Caco-2 (cell line): ENCODE measurements around the gene KRTAP5-4. TPM values are rescaled to one million over a fixed set of nuclear protein-coding genes. Genes with fewer than 3 reads are reported as not detected.
A peak's percentile ranks its signal among the peaks of the same experiment; 100 is the strongest.

Experiments
- BruUV-seq: library from RNA; stranded (reverse); fragments of 400-500 nt; replicated peaks from 2 replicates; lab custom pipeline; 2021; lab: Mats Ljungman, UMichigan
- CTCF ChIA-PET: fragments of 300-600 bp; sonication (Branson Sonifier 250); formaldehyde crosslinking; loops from one replicate; lab custom pipeline; 2022; ENCODE audit warnings: antibody characterized with exemption; lab: Charles Lee
- POLR2A ChIA-PET: fragments of 300-600 bp; sonication (Branson Sonifier 250); formaldehyde crosslinking; loops from one replicate; lab custom pipeline; 2022; ENCODE audit warnings: antibody characterized with exemption; lab: Charles Lee
- DNase-seq, 2 experiments: peaks; one replicate each; pipeline versions ENCODE4 v3.0.0 to v3.0.0-alpha.2; 2020 to 2022
- H3K27me3 ChIP-seq: replicated peaks from 2 replicates; pipeline ENCODE4 v1.6.0; 2011; ENCODE audit warnings: low read length; ENCODE audit not compliant: control insufficient read depth, insufficient read depth
- H3K36me3 ChIP-seq: 2 replicates; pipeline ENCODE4 v1.5.1; 2011; ENCODE audit warnings: low read length; ENCODE audit not compliant: control insufficient read depth, insufficient read depth
- H3K4me1 ChIP-seq: fragments of 250-450 bp; sonication (Bioruptor Pico); 2 replicates; pipeline ENCODE4 v1.5.1; 2020; ENCODE audit warnings: mild to moderate bottlenecking
- H3K4me3 ChIP-seq: 2 replicates; pipeline ENCODE4 v1.5.1; 2011; ENCODE audit warnings: low read depth, mild to moderate bottlenecking, control low read depth, low read length
- H3K9me3 ChIP-seq: fragments of 250-450 bp; sonication (Bioruptor Pico); 2 replicates; pipeline ENCODE4 v1.5.1; 2020; ENCODE audit warnings: mild to moderate bottlenecking, moderate library complexity
- H3K27ac Mint-ChIP-seq: one replicate; pipeline ENCODE4 v1.8.0; 2022; ENCODE audit warnings: mixed read lengths; ENCODE audit not compliant: unreplicated experiment
- H3K27me3 Mint-ChIP-seq: one replicate; pipeline ENCODE4 v1.8.0; 2022; ENCODE audit warnings: mixed read lengths; ENCODE audit not compliant: insufficient read depth, unreplicated experiment
- H3K36me3 Mint-ChIP-seq: one replicate; pipeline ENCODE4 v1.8.0; 2022; ENCODE audit warnings: mild to moderate bottlenecking, mixed read lengths; ENCODE audit not compliant: insufficient read depth, unreplicated experiment
- H3K4me1 Mint-ChIP-seq: one replicate; pipeline ENCODE4 v1.8.0; 2022; ENCODE audit warnings: low read depth, mixed read lengths; ENCODE audit not compliant: unreplicated experiment
- H3K4me3 Mint-ChIP-seq: one replicate; pipeline ENCODE4 v1.8.0; 2022; ENCODE audit warnings: mild to moderate bottlenecking, moderate library complexity, mixed read lengths; ENCODE audit not compliant: unreplicated experiment
- H3K9me3 Mint-ChIP-seq: one replicate; pipeline ENCODE4 v1.8.0; 2022; ENCODE audit warnings: mixed read lengths; ENCODE audit not compliant: unreplicated experiment
- intact Hi-C: fragments of 100-400 bp; cut with micrococcal nuclease; formaldehyde crosslinking; loops from one replicate; pipeline ENCODE4 v1.10.0; 2022; ENCODE audit not compliant: unreplicated experiment
- total RNA-seq: library from RNA; stranded (reverse); gene quantifications from 2 replicates; pipeline ENCODE4 v1.2.3, GENCODE V29; 2022
- TF ChIP-seq, protein P1 (sequence below), 2 experiments: fragments of 200-600 bp in 1 of 2; IDR thresholded peaks; 1 replicate in 1 of 2; 2 replicates in 1 of 2; pipeline versions ENCODE4 v1.5.1 to v1.8.0; 2011 to 2022; ENCODE audit warnings: antibody characterized with exemption in 1 of 2, control low read depth in 1 of 2, inconsistent platforms in 1 of 2, low read depth in 1 of 2, low read length in 1 of 2, mild to moderate bottlenecking in 1 of 2, moderate library complexity in 1 of 2; ENCODE audit not compliant: insufficient read depth in 1 of 2, severe bottlenecking in 1 of 2, unreplicated experiment in 1 of 2

KRTAP5-4 gene
- total RNA-seq, 1 experiment from 2014 or later = not detected

DNA sequence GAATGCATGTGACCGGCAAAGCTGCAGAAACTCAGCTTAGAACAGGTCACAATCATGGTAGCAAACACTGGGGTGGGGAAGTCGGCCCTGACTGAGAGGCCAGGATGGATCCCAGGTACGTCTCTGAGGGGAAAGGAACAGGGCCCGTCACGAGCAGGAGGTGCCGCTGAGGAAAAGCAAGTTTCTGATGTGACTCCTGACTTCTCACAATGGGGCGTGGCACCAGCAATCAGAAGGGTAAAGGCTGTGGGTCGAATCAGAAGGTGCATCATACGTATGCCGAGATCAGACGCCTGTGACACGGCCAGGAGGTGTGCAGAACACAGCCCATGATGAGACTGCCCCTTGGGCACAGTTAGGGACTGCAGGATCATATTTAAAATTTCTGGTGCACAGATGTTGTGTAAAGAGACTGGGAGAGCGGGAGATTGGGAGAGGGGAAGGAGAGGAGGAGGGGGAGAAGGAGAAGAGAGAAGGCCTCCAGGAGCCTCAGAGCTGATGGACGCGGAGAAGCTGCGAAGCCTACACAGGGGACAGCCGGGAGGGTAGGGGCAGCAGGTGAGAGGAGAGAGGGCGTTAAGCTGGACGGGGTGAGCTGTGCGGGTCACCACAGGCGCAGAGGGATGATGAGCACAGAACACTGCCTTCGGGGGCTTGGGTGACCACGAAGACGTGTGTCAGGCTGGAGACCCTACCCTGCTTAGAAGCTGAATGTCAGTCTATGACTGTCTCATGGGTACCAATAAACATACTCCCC is 38.4 kb upstream of the KRTAP5-4 start:
- Mint-ChIP-seq H3K4me1 (peaks cover 29% of the 10 kb centered on the region), H3K27ac (peak overlapping the region; percentile 42), H3K9me3 (no peaks in the 10 kb centered on the region), H3K4me3 (no peak overlapping the region), H3K27me3 (no peaks in the 10 kb centered on the region), H3K36me3 (no peaks in the 10 kb centered on the region)
- BruUV-seq = no TSS peak
- intact Hi-C loops = no loop called here
- H3K9me3 ChIP-seq = no peaks in the 10 kb centered on the region
- ChIA-PET CTCF (interaction anchor here (1.1 kb wide), 1 partner anchor 34 kb away, joined by 4 read pairs; no protein-coding TSS in a partner anchor), POLR2A (no interaction called here)
- TF ChIP-seq, protein P1, sequence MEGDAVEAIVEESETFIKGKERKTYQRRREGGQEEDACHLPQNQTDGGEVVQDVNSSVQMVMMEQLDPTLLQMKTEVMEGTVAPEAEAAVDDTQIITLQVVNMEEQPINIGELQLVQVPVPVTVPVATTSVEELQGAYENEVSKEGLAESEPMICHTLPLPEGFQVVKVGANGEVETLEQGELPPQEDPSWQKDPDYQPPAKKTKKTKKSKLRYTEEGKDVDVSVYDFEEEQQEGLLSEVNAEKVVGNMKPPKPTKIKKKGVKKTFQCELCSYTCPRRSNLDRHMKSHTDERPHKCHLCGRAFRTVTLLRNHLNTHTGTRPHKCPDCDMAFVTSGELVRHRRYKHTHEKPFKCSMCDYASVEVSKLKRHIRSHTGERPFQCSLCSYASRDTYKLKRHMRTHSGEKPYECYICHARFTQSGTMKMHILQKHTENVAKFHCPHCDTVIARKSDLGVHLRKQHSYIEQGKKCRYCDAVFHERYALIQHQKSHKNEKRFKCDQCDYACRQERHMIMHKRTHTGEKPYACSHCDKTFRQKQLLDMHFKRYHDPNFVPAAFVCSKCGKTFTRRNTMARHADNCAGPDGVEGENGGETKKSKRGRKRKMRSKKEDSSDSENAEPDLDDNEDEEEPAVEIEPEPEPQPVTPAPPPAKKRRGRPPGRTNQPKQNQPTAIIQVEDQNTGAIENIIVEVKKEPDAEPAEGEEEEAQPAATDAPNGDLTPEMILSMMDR (IDR thresholded peaks at IDR 0.05; ENCODE audit: insufficient read depth in 1 of 2, low read depth in 1 of 2, low read length in 1 of 2, severe bottlenecking in 1 of 2, unreplicated experiment in 1 of 2) = no peak
- no peaks in the 10 kb centered on the region for H3K36me3 ChIP-seq
- H3K27me3 ChIP-seq = no peaks in the 10 kb centered on the region
- DNase-seq = peak in 1 of 2 experiments; percentile 23
- H3K4me3 ChIP-seq = no peak overlapping the region
- H3K4me1 ChIP-seq = peaks cover 19% of the 10 kb centered on the region

GRCh38 chr11:1659506-1659905 is 37.6 kb upstream of the KRTAP5-4 start:
- Histone ChIP-seq H3K27me3 (no peaks in the 10 kb centered on the region), H3K4me3 (no peak overlapping the region), H3K36me3 (no peaks in the 10 kb centered on the region), H3K4me1 (peaks cover 27% of the 10 kb centered on the region), H3K9me3 (no peaks in the 10 kb centered on the region)
- H3K27ac Mint-ChIP-seq = peak overlapping the region; percentile 42
- intact Hi-C loops = no loop called here
- no peaks in the 10 kb centered on the region for H3K9me3 Mint-ChIP-seq
- no peaks in the 10 kb centered on the region for H3K36me3 Mint-ChIP-seq
- no peaks in the 10 kb centered on the region for H3K27me3 Mint-ChIP-seq
- TF ChIP-seq, protein P1 (IDR thresholded peaks at IDR 0.05; ENCODE audit: insufficient read depth in 1 of 2, low read depth in 1 of 2, low read length in 1 of 2, severe bottlenecking in 1 of 2, unreplicated experiment in 1 of 2) = no peak
- H3K4me3 Mint-ChIP-seq = no peak overlapping the region
- CTCF ChIA-PET = interaction anchor here (1.1 kb wide), 1 partner anchor 34 kb away, joined by 4 read pairs; no protein-coding TSS in a partner anchor
- no TSS peak for BruUV-seq
- DNase-seq = peak in 1 of 2 experiments; percentile 18
- peaks cover 35% of the 10 kb centered on the region for H3K4me1 Mint-ChIP-seq
- POLR2A ChIA-PET = no interaction called here

- Mint-ChIP-seq H3K36me3 (no peaks in the 10 kb centered on the region), H3K9me3 (no peaks in the 10 kb centered on the region), H3K27me3 (no peaks in the 10 kb centered on the region), H3K4me1 (peaks cover 39% of the 10 kb centered on the region), H3K4me3 (no peak overlapping the region), H3K27ac (no peak overlapping the region)
- H3K36me3 ChIP-seq = no peaks in the 10 kb centered on the region
- intact Hi-C loops = no loop called here
- peak in 1 of 2 experiments; percentile 16 for DNase-seq
- BruUV-seq = no TSS peak
- H3K4me3 ChIP-seq = no peak overlapping the region
- POLR2A ChIA-PET = no interaction called here
- TF ChIP-seq, protein P1 (IDR thresholded peaks at IDR 0.05; ENCODE audit: insufficient read depth in 1 of 2, low read depth in 1 of 2, low read length in 1 of 2, severe bottlenecking in 1 of 2, unreplicated experiment in 1 of 2) = no peak
- H3K4me1 ChIP-seq = peaks cover 48% of the 10 kb centered on the region
- H3K27me3 ChIP-seq = no peaks in the 10 kb centered on the region
- H3K9me3 ChIP-seq = no peaks in the 10 kb centered on the region
- CTCF ChIA-PET = no interaction called here
These were observed 34.7 kb upstream of the KRTAP5-4 start for GRCh38 chr11:1656670-1657069.
